ENCODE measurements around the gene RGS12.

Gene RGS12

GRCh38 chr4:3288571-3289094 is 4.2 kb upstream of the RGS12 start:
- Histone ChIP-seq H3K27me3 (ENCODE audit: insufficient read depth, poor library complexity, severe bottlenecking) (peaks cover 2% of the 10 kb centered on the region), H3K4me3 (replicated peaks; ENCODE audit: insufficient read depth, low read length) (no peak overlapping the region), H3K27ac (replicated peaks) (no peak overlapping the region)
- DNase-seq (ENCODE audit: low read depth in 1 of 2, low spot score in 1 of 2) = no peak
- TF ChIP-seq POLR2AphosphoS5 (IDR thresholded peaks at IDR 0.05; ENCODE audit: low read depth) = no peak
- no peak for TF ChIP-seq REST (IDR thresholded peaks at IDR 0.05; ENCODE audit: insufficient replicate concordance, low read depth)
- TF ChIP-seq SPI1 (IDR thresholded peaks at IDR 0.05; ENCODE audit: borderline replicate concordance, low read depth) = no peak
- no peak for TF ChIP-seq GABPA (IDR thresholded peaks at IDR 0.05; ENCODE audit: low read depth)
- no peak for TF ChIP-seq CTCF (IDR thresholded peaks at IDR 0.05; ENCODE audit: insufficient read depth, low read length)

GRCh38 chr4:3290476-3290875 is 2.3 kb upstream of the RGS12 start:
- no peak overlapping the region for H3K4me3 ChIP-seq (replicated peaks; ENCODE audit: insufficient read depth, low read length)
- TF ChIP-seq GABPA (IDR thresholded peaks at IDR 0.05; ENCODE audit: low read depth) (no peak), REST (IDR thresholded peaks at IDR 0.05; ENCODE audit: insufficient replicate concordance, low read depth) (no peak), SPI1 (IDR thresholded peaks at IDR 0.05; ENCODE audit: borderline replicate concordance, low read depth) (no peak), CTCF (IDR thresholded peaks at IDR 0.05; ENCODE audit: insufficient read depth, low read length) (no peak), POLR2AphosphoS5 (IDR thresholded peaks at IDR 0.05; ENCODE audit: low read depth) (no peak)
- H3K27ac ChIP-seq (replicated peaks) = no peak overlapping the region
- peaks cover 2% of the 10 kb centered on the region for H3K27me3 ChIP-seq (ENCODE audit: insufficient read depth, poor library complexity, severe bottlenecking)
- DNase-seq (ENCODE audit: low read depth in 1 of 2, low spot score in 1 of 2) = no peak

- Histone ChIP-seq H3K27me3 (ENCODE audit: insufficient read depth, poor library complexity, severe bottlenecking) (peaks cover 6% of the 10 kb centered on the region), H3K4me3 (replicated peaks; ENCODE audit: insufficient read depth, low read length) (no peak overlapping the region), H3K27ac (replicated peaks) (no peak overlapping the region)
- no peak for DNase-seq (ENCODE audit: low read depth in 1 of 2, low spot score in 1 of 2)
- no peak for TF ChIP-seq GABPA (IDR thresholded peaks at IDR 0.05; ENCODE audit: low read depth)
- TF ChIP-seq CTCF (IDR thresholded peaks at IDR 0.05; ENCODE audit: insufficient read depth, low read length) = no peak
- no peak for TF ChIP-seq SPI1 (IDR thresholded peaks at IDR 0.05; ENCODE audit: borderline replicate concordance, low read depth)
- no peak for TF ChIP-seq REST (IDR thresholded peaks at IDR 0.05; ENCODE audit: insufficient replicate concordance, low read depth)
- TF ChIP-seq POLR2AphosphoS5 (IDR thresholded peaks at IDR 0.05; ENCODE audit: low read depth) = no peak
Measured at GRCh38 chr4:3290889-3291321, 1.9 kb upstream of the RGS12 start.
